ENCODE results near the gene DGKI. TPM values are rescaled to one million over a fixed set of nuclear protein-coding genes. Genes with fewer than 3 reads are reported as not detected.

DGKI gene
- total RNA-seq, 4 donors from 2014 or later: 0.02 to 1.8 (median 0.07) TPM; not detected in 1

GRCh38 chr7:137408126-137408525 is 438.6 kb downstream of the DGKI start:
- intact Hi-C loops (cut with DNase I; ENCODE audit: low total_unique reads) (no loop called here), in situ Hi-C loops (cut with MboI; ENCODE audit: low sequenced_read_pairs in 4 of 4) (no loop called here)
- Histone ChIP-seq H3K4me1 (no peaks in the 10 kb centered on the region), H3K4me3 (no peak overlapping the region), H3K27me3 (no peaks in the 10 kb centered on the region), H3K27ac (no peak overlapping the region), H3K36me3 (no peaks in the 10 kb centered on the region), H3K9me3 (no peaks in the 10 kb centered on the region)
- ATAC-seq (no peak), DNase-seq (no peak)
- no peak for TF ChIP-seq POLR2A (IDR thresholded peaks at IDR 0.05)
- TF ChIP-seq CTCF (IDR thresholded peaks at IDR 0.05 in 4 of 5, conservative IDR thresholded peaks at IDR 0.05 in 1 of 5): no peak

GRCh38 chr7:137407078-137407477 is 439.7 kb downstream of the DGKI start:
- H3K36me3 ChIP-seq: no peaks in the 10 kb centered on the region
- intact Hi-C loops (cut with DNase I; ENCODE audit: low total_unique reads) (no loop called here), in situ Hi-C loops (cut with MboI; ENCODE audit: low sequenced_read_pairs in 4 of 4) (no loop called here)
- H3K27me3 ChIP-seq: no peaks in the 10 kb centered on the region
- H3K27ac ChIP-seq: no peak overlapping the region
- no peaks in the 10 kb centered on the region for H3K4me1 ChIP-seq
- ATAC-seq: no peak
- DNase-seq: no peak
- no peak overlapping the region for H3K4me3 ChIP-seq
- TF ChIP-seq CTCF (IDR thresholded peaks at IDR 0.05 in 4 of 5, conservative IDR thresholded peaks at IDR 0.05 in 1 of 5): no peak
- TF ChIP-seq POLR2A (IDR thresholded peaks at IDR 0.05): no peak
- no peaks in the 10 kb centered on the region for H3K9me3 ChIP-seq

GRCh38 chr7:137404660-137405317 is 442.0 kb downstream of the DGKI start:
- H3K4me1 ChIP-seq: no peaks in the 10 kb centered on the region
- H3K27ac ChIP-seq: no peak overlapping the region
- H3K9me3 ChIP-seq: no peaks in the 10 kb centered on the region
- DNase-seq (no peak), ATAC-seq (no peak)
- no peak overlapping the region for H3K4me3 ChIP-seq
- TF ChIP-seq POLR2A (IDR thresholded peaks at IDR 0.05): no peak
- no peak for TF ChIP-seq CTCF (IDR thresholded peaks at IDR 0.05 in 4 of 5, conservative IDR thresholded peaks at IDR 0.05 in 1 of 5)
- intact Hi-C loops (cut with DNase I; ENCODE audit: low total_unique reads): no loop called here
- in situ Hi-C loops (cut with MboI; ENCODE audit: low sequenced_read_pairs in 4 of 4): no loop called here
- no peaks in the 10 kb centered on the region for H3K36me3 ChIP-seq
- H3K27me3 ChIP-seq: no peaks in the 10 kb centered on the region

- in situ Hi-C loops (cut with MboI; ENCODE audit: low sequenced_read_pairs in 4 of 4) (no loop called here), intact Hi-C loops (cut with DNase I; ENCODE audit: low total_unique reads) (no loop called here)
- no peak overlapping the region for H3K27ac ChIP-seq
- no peak overlapping the region for H3K4me3 ChIP-seq
- ATAC-seq (no peak), DNase-seq (no peak)
- H3K27me3 ChIP-seq: no peaks in the 10 kb centered on the region
- no peaks in the 10 kb centered on the region for H3K36me3 ChIP-seq
- TF ChIP-seq CTCF (IDR thresholded peaks at IDR 0.05 in 4 of 5, conservative IDR thresholded peaks at IDR 0.05 in 1 of 5) (no peak), POLR2A (IDR thresholded peaks at IDR 0.05) (no peak)
- no peaks in the 10 kb centered on the region for H3K9me3 ChIP-seq
- H3K4me1 ChIP-seq: no peaks in the 10 kb centered on the region
Measured at GRCh38 chr7:137403353-137403695, 443.4 kb downstream of the DGKI start.
